Measurements from ENCODE around the gene USP21. TPM values are rescaled to one million over a fixed set of nuclear protein-coding genes. Genes with fewer than 3 reads are reported as not detected.

USP21 gene
- total and polyA plus RNA-seq, 2 of the 13 experiments (the other 11 are each of a cell fraction or from before 2014, with no cell fraction given): 10.1 to 33.1 TPM

GRCh38 chr1:161198194-161198896 lies 39.0 kb downstream of the USP21 start (continued):
- TF ChIP-seq ONECUT2 (CRISPR knock-in tag; IDR thresholded peaks at IDR 0.05): no peak
- no peak for TF ChIP-seq SIN3A (IDR thresholded peaks at IDR 0.05; ENCODE audit: borderline replicate concordance, low read depth, low read length)
- TF ChIP-seq PHF8 (CRISPR knock-in tag; IDR thresholded peaks at IDR 0.05): no peak
- peak; percentile 25; the same call in 1 of the 2 replicates for TF ChIP-seq SAP130 (CRISPR knock-in tag; IDR thresholded peaks at IDR 0.05; ENCODE audit: low read depth)
- no peak for TF ChIP-seq IRF2 (CRISPR knock-in tag; IDR thresholded peaks at IDR 0.05)
- TF ChIP-seq ATF6 (CRISPR knock-in tag; conservative IDR thresholded peaks at IDR 0.05): no peak
- TF ChIP-seq SIX4 (CRISPR knock-in tag; IDR thresholded peaks at IDR 0.05): peak; percentile 56; the same call in 1 of the 2 replicates
- no peak for TF ChIP-seq CREB3 (CRISPR knock-in tag; IDR thresholded peaks at IDR 0.05)
- peak; percentile 36; the same call in 1 of the 2 replicates for TF ChIP-seq ZFP91 (CRISPR knock-in tag; IDR thresholded peaks at IDR 0.05; ENCODE audit: borderline replicate concordance)
- TF ChIP-seq ZNF674 (CRISPR knock-in tag; IDR thresholded peaks at IDR 0.05; ENCODE audit: low read depth): no peak
- TF ChIP-seq KDM2A (CRISPR knock-in tag; IDR thresholded peaks at IDR 0.05; ENCODE audit: borderline replicate concordance, low read depth): 0 out of 2 replicates have a peak, but pooled peaks have one; percentile 21
- TF ChIP-seq HINFP (CRISPR knock-in tag; IDR thresholded peaks at IDR 0.05; ENCODE audit: low read depth): no peak
- no peak; the same call in 1 of the 2 replicates for TF ChIP-seq ZNF331 (CRISPR knock-in tag; IDR thresholded peaks at IDR 0.05)
- TF ChIP-seq MAFK (conservative IDR thresholded peaks at IDR 0.05 in 1 of 2, IDR thresholded peaks at IDR 0.05 in 1 of 2; ENCODE audit: low read length in 2 of 2): no peak
- TF ChIP-seq HES4 (CRISPR knock-in tag; IDR thresholded peaks at IDR 0.05; ENCODE audit: borderline replicate concordance): no peak
- no peak for TF ChIP-seq MED13 (CRISPR knock-in tag; IDR thresholded peaks at IDR 0.05)
- no peak for TF ChIP-seq HOXA7 (CRISPR knock-in tag; IDR thresholded peaks at IDR 0.05)
- no peak for TF ChIP-seq ZFP36L1 (CRISPR knock-in tag; IDR thresholded peaks at IDR 0.05)
- TF ChIP-seq ZNF781 (CRISPR knock-in tag; IDR thresholded peaks at IDR 0.05; ENCODE audit: borderline replicate concordance, not compliant biosample characterization): no peak
- TF ChIP-seq CBFB (CRISPR knock-in tag; IDR thresholded peaks at IDR 0.05): no peak
- no peak for TF ChIP-seq SMARCC2 (IDR thresholded peaks at IDR 0.05)
- TF ChIP-seq CC2D1A (CRISPR knock-in tag; IDR thresholded peaks at IDR 0.05): no peak
- TF ChIP-seq ZNF558 (CRISPR knock-in tag; IDR thresholded peaks at IDR 0.05; ENCODE audit: borderline replicate concordance): no peak
- TF ChIP-seq ZNF782 (CRISPR knock-in tag; IDR thresholded peaks at IDR 0.05; ENCODE audit: borderline replicate concordance): no peak
